ENCODE measurements around the gene KRABD2.

KRABD2 gene

DNA sequence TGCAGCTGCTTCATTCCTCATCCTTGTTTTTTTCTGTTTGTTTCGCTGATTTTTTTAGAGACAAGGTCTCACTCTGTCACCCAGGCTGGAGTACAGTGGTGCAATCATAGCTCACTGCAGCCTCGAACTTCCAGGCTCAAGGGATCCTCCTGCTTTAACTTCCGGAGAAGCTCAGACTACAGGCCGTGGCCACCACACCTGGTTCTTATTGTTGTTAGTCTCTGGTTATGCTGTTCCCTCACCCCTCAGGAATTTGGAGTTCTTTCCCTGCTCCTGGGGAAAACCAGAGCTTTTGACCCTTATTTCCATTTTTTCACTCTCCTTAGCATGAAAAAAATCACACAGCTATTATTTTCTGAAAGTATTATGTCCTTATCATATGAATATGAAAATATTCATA lies 35.0 kb downstream of the KRABD2 start:
- TF ChIP-seq GABPA (IDR thresholded peaks at IDR 0.05 in 1 of 2, conservative IDR thresholded peaks at IDR 0.05 in 1 of 2) (no peak), FOXA1 (IDR thresholded peaks at IDR 0.05) (no peak), SP1 (IDR thresholded peaks at IDR 0.05) (no peak), HNF4G (IDR thresholded peaks at IDR 0.05) (no peak), YY1 (IDR thresholded peaks at IDR 0.05) (no peak), TAF1 (conservative IDR thresholded peaks at IDR 0.05) (no peak), NR2F2 (IDR thresholded peaks at IDR 0.05) (no peak), RXRA (IDR thresholded peaks at IDR 0.05) (no peak), EGR1 (IDR thresholded peaks at IDR 0.05; ENCODE audit: low read depth in 2 of 2) (no peak), RAD21 (IDR thresholded peaks at IDR 0.05) (no peak), JUND (IDR thresholded peaks at IDR 0.05) (no peak), HNF4A (conservative IDR thresholded peaks at IDR 0.05) (no peak), FOXA2 (IDR thresholded peaks at IDR 0.05) (no peak)
- TF ChIP-seq, protein P1, sequence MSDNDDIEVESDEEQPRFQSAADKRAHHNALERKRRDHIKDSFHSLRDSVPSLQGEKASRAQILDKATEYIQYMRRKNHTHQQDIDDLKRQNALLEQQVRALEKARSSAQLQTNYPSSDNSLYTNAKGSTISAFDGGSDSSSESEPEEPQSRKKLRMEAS (IDR thresholded peaks at IDR 0.05), result no peak
- TF ChIP-seq, protein P2, sequence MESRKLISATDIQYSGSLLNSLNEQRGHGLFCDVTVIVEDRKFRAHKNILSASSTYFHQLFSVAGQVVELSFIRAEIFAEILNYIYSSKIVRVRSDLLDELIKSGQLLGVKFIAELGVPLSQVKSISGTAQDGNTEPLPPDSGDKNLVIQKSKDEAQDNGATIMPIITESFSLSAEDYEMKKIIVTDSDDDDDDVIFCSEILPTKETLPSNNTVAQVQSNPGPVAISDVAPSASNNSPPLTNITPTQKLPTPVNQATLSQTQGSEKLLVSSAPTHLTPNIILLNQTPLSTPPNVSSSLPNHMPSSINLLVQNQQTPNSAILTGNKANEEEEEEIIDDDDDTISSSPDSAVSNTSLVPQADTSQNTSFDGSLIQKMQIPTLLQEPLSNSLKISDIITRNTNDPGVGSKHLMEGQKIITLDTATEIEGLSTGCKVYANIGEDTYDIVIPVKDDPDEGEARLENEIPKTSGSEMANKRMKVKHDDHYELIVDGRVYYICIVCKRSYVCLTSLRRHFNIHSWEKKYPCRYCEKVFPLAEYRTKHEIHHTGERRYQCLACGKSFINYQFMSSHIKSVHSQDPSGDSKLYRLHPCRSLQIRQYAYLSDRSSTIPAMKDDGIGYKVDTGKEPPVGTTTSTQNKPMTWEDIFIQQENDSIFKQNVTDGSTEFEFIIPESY (IDR thresholded peaks at IDR 0.05), result no peak
- TF ChIP-seq, protein P3, sequence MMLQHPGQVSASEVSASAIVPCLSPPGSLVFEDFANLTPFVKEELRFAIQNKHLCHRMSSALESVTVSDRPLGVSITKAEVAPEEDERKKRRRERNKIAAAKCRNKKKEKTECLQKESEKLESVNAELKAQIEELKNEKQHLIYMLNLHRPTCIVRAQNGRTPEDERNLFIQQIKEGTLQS (IDR thresholded peaks at IDR 0.05), result no peak
- TF ChIP-seq, protein P4, sequence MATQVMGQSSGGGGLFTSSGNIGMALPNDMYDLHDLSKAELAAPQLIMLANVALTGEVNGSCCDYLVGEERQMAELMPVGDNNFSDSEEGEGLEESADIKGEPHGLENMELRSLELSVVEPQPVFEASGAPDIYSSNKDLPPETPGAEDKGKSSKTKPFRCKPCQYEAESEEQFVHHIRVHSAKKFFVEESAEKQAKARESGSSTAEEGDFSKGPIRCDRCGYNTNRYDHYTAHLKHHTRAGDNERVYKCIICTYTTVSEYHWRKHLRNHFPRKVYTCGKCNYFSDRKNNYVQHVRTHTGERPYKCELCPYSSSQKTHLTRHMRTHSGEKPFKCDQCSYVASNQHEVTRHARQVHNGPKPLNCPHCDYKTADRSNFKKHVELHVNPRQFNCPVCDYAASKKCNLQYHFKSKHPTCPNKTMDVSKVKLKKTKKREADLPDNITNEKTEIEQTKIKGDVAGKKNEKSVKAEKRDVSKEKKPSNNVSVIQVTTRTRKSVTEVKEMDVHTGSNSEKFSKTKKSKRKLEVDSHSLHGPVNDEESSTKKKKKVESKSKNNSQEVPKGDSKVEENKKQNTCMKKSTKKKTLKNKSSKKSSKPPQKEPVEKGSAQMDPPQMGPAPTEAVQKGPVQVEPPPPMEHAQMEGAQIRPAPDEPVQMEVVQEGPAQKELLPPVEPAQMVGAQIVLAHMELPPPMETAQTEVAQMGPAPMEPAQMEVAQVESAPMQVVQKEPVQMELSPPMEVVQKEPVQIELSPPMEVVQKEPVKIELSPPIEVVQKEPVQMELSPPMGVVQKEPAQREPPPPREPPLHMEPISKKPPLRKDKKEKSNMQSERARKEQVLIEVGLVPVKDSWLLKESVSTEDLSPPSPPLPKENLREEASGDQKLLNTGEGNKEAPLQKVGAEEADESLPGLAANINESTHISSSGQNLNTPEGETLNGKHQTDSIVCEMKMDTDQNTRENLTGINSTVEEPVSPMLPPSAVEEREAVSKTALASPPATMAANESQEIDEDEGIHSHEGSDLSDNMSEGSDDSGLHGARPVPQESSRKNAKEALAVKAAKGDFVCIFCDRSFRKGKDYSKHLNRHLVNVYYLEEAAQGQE (IDR thresholded peaks at IDR 0.05), result no peak
- TF ChIP-seq, protein P5, sequence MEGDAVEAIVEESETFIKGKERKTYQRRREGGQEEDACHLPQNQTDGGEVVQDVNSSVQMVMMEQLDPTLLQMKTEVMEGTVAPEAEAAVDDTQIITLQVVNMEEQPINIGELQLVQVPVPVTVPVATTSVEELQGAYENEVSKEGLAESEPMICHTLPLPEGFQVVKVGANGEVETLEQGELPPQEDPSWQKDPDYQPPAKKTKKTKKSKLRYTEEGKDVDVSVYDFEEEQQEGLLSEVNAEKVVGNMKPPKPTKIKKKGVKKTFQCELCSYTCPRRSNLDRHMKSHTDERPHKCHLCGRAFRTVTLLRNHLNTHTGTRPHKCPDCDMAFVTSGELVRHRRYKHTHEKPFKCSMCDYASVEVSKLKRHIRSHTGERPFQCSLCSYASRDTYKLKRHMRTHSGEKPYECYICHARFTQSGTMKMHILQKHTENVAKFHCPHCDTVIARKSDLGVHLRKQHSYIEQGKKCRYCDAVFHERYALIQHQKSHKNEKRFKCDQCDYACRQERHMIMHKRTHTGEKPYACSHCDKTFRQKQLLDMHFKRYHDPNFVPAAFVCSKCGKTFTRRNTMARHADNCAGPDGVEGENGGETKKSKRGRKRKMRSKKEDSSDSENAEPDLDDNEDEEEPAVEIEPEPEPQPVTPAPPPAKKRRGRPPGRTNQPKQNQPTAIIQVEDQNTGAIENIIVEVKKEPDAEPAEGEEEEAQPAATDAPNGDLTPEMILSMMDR (IDR thresholded peaks at IDR 0.05; ENCODE audit: low read depth, low read length, missing input control), result no peak
- 83% methylated on average over 4 of the region's 4 CpGs for WGBS
- peaks cover 0 to 2% (median 0%) of the 10 kb centered on the region in 4 donors for H3K27me3 ChIP-seq (ENCODE audit: control insufficient read depth in 4 of 4, insufficient read depth in 4 of 4, low read length in 3 of 4)
- H3K4me1 ChIP-seq (ENCODE audit: control insufficient read depth in 4 of 4, insufficient read depth in 4 of 4, low read length in 3 of 4), result no peaks in the 10 kb centered on the region
- DNase-seq (ENCODE audit: low spot score), result no peak
- no peak overlapping the region for H3K27ac ChIP-seq (ENCODE audit: low read depth in 1 of 2, low read length in 2 of 2)
- H3K36me3 ChIP-seq (ENCODE audit: control insufficient read depth in 4 of 4, insufficient read depth in 3 of 4, low read depth in 1 of 4, low read length in 3 of 4), result no peaks in the 10 kb centered on the region
- no peaks in the 10 kb centered on the region for H3K9me3 ChIP-seq (ENCODE audit: control insufficient read depth in 4 of 4, low read length in 3 of 4)
- H3K9ac ChIP-seq (ENCODE audit: low read depth in 1 of 2, low read length in 2 of 2), result no peak overlapping the region
- no peak overlapping the region for H3K4me3 ChIP-seq (ENCODE audit: low read depth in 1 of 3, low read length in 3 of 3)

All from liver (tissue), 8 donors.